ENCODE measurements around the gene MRPL20.
"Not testable (repeated sequence)": the region's sequence is repeated elsewhere in the genome, so short reads cannot be mapped to it uniquely, and the experiment has no call there.

MRPL20 gene

GRCh38 chr1:1385339-1385738 is 21.8 kb downstream of the MRPL20 start:
- DNase-seq (ENCODE audit: low spot score) = not testable (repeated sequence)

- no peak for DNase-seq (ENCODE audit: low spot score)
Observed at GRCh38 chr1:1381294-1381693, 25.8 kb downstream of the MRPL20 start.

GRCh38 chr1:1380860-1381259 is 26.2 kb downstream of the MRPL20 start:
- no peak for DNase-seq (ENCODE audit: low spot score)

- DNase-seq (ENCODE audit: low spot score) = no peak
Observed at GRCh38 chr1:1377540-1378205, 29.4 kb downstream of the MRPL20 start.

- no peak for DNase-seq (ENCODE audit: low spot score)
Observed at GRCh38 chr1:1376551-1377226, 30.4 kb downstream of the MRPL20 start.

GRCh38 chr1:1374929-1375662 is 32.0 kb downstream of the MRPL20 start, which contains the start of gene AURKAIP1:
TSS of gene AURKAIP1 (minus strand) at chr1:1375207. CDS start at chr1:1374756, 451 bp downstream.
- peak; percentile 99 for DNase-seq (ENCODE audit: low spot score)

- no peak for DNase-seq (ENCODE audit: low spot score)
Observed at GRCh38 chr1:1374589-1374928, 32.5 kb downstream of the MRPL20 start.

- peak; percentile 34 for DNase-seq (ENCODE audit: low spot score)
Observed at GRCh38 chr1:1373815-1374588, 33.1 kb downstream of the MRPL20 start.

GRCh38 chr1:1373051-1373814 is 33.9 kb downstream of the MRPL20 start:
- DNase-seq (ENCODE audit: low spot score) = no peak

GRCh38 chr1:1371746-1372711 is 35.1 kb downstream of the MRPL20 start:
- DNase-seq (ENCODE audit: low spot score) = peak; percentile 35

- DNase-seq (ENCODE audit: low spot score) = no peak
Observed at GRCh38 chr1:1371364-1371745, 35.7 kb downstream of the MRPL20 start.

GRCh38 chr1:1370771-1371300 is 36.3 kb downstream of the MRPL20 start:
- no peak for DNase-seq (ENCODE audit: low spot score)

- DNase-seq (ENCODE audit: low spot score) = not testable (repeated sequence)
Observed at GRCh38 chr1:1370094-1370493, 37.0 kb downstream of the MRPL20 start.

GRCh38 chr1:1367315-1367714 is 39.8 kb downstream of the MRPL20 start:
- DNase-seq (ENCODE audit: low spot score) = no peak

GRCh38 chr1:1366699-1367066 is 40.4 kb downstream of the MRPL20 start:
- no peak for DNase-seq (ENCODE audit: low spot score)

GRCh38 chr1:1365875-1366698 is 41.0 kb downstream of the MRPL20 start:
- DNase-seq (ENCODE audit: low spot score) = no peak

GRCh38 chr1:1364266-1364665 is 42.8 kb downstream of the MRPL20 start:
- DNase-seq (ENCODE audit: low spot score) = no peak

GRCh38 chr1:1361982-1362423 is 45.1 kb downstream of the MRPL20 start:
- no peak for DNase-seq (ENCODE audit: low spot score)

Data from RKO (cell line).